ENCODE results near the gene MYO3B. TPM values are rescaled to one million over a fixed set of nuclear protein-coding genes. Genes with fewer than 3 reads are reported as not detected.

MYO3B gene
- total and polyA plus RNA-seq, 3 donors from 2014 or later = 1.4 to 3.5 (median 2.5) TPM

- Histone ChIP-seq H3K4me1 (no peaks in the 10 kb centered on the region), H3K27me3 (no peaks in the 10 kb centered on the region), H3K27ac (no peak overlapping the region), H3K4me3 (no peak overlapping the region), H3K9me3 (no peaks in the 10 kb centered on the region), H3K36me3 (ENCODE audit: low read depth, missing control alignments) (no peaks in the 10 kb centered on the region)
- 44 to 48% methylated on average over 3 of the region's 3 CpGs for WGBS, 2 donors
- TF ChIP-seq POLR2A (IDR thresholded peaks at IDR 0.05) = no peak
- TF ChIP-seq CTCF (IDR thresholded peaks at IDR 0.05) = no peak
- DNase-seq = no peak
- intact Hi-C loops (cut with DNase I; ENCODE audit: low total_unique reads) = no loop called here
Measured at GRCh38 chr2:170282851-170283250, 104.9 kb downstream of the MYO3B start.

GRCh38 chr2:170284205-170284604 lies 106.3 kb downstream of the MYO3B start:
- Histone ChIP-seq H3K4me3 (no peak overlapping the region), H3K27me3 (no peaks in the 10 kb centered on the region), H3K9me3 (no peaks in the 10 kb centered on the region), H3K36me3 (ENCODE audit: low read depth, missing control alignments) (no peaks in the 10 kb centered on the region), H3K27ac (no peak overlapping the region), H3K4me1 (no peaks in the 10 kb centered on the region)
- WGBS, 2 donors = 87 to 97% methylated on average over 1 of the region's 1 CpG
- TF ChIP-seq POLR2A (IDR thresholded peaks at IDR 0.05) (no peak), CTCF (IDR thresholded peaks at IDR 0.05) (no peak)
- no peak for DNase-seq
- intact Hi-C loops (cut with DNase I; ENCODE audit: low total_unique reads) = no loop called here

- intact Hi-C loops (cut with DNase I; ENCODE audit: low total_unique reads) = no loop called here
- Histone ChIP-seq H3K27ac (no peak overlapping the region), H3K4me1 (no peaks in the 10 kb centered on the region), H3K27me3 (no peaks in the 10 kb centered on the region), H3K4me3 (no peak overlapping the region), H3K36me3 (ENCODE audit: low read depth, missing control alignments) (no peaks in the 10 kb centered on the region), H3K9me3 (no peaks in the 10 kb centered on the region)
- DNase-seq = no peak
- TF ChIP-seq CTCF (IDR thresholded peaks at IDR 0.05) = no peak
- TF ChIP-seq POLR2A (IDR thresholded peaks at IDR 0.05) = no peak
- WGBS, 2 donors = 83 to 86% methylated on average over 1 of the region's 1 CpG
Measured at GRCh38 chr2:170288859-170289258, 110.9 kb downstream of the MYO3B start.

GRCh38 chr2:170291474-170291873 lies 113.5 kb downstream of the MYO3B start:
- Histone ChIP-seq H3K9me3 (no peaks in the 10 kb centered on the region), H3K36me3 (ENCODE audit: low read depth, missing control alignments) (no peaks in the 10 kb centered on the region), H3K4me3 (no peak overlapping the region), H3K27ac (no peak overlapping the region), H3K27me3 (no peaks in the 10 kb centered on the region), H3K4me1 (no peaks in the 10 kb centered on the region)
- 85 to 94% methylated on average over 1 of the region's 1 CpG for WGBS, 2 donors
- TF ChIP-seq CTCF (IDR thresholded peaks at IDR 0.05) (no peak), POLR2A (IDR thresholded peaks at IDR 0.05) (no peak)
- intact Hi-C loops (cut with DNase I; ENCODE audit: low total_unique reads) = no loop called here
- no peak for DNase-seq

GRCh38 chr2:170292415-170292814 lies 114.5 kb downstream of the MYO3B start:
- 64 to 74% methylated on average over 3 of the region's 3 CpGs for WGBS, 2 donors
- no peak overlapping the region for H3K4me3 ChIP-seq
- TF ChIP-seq CTCF (IDR thresholded peaks at IDR 0.05) = no peak
- TF ChIP-seq POLR2A (IDR thresholded peaks at IDR 0.05) = no peak
- DNase-seq = no peak
- no peaks in the 10 kb centered on the region for H3K27me3 ChIP-seq
- intact Hi-C loops (cut with DNase I; ENCODE audit: low total_unique reads) = no loop called here
- H3K4me1 ChIP-seq = no peaks in the 10 kb centered on the region
- H3K9me3 ChIP-seq = no peaks in the 10 kb centered on the region
- H3K27ac ChIP-seq = no peak overlapping the region
- H3K36me3 ChIP-seq (ENCODE audit: low read depth, missing control alignments) = no peaks in the 10 kb centered on the region
